PC-9 (cell line): ENCODE results near the gene KPNB1.

Experiments used
- EZH2 ChIP-seq: fragments of 200-600 bp; sonication (generic); IDR thresholded peaks from 2 replicates; pipeline ENCODE4 v1.8.0; 2017; ENCODE audit warnings: antibody characterized with exemption, low read depth
- TF ChIP-seq, protein P1 (sequence below): fragments of 200-600 bp; sonication (generic); conservative IDR thresholded peaks from 2 replicates; pipeline ENCODE4 v1.6.1; 2017; ENCODE audit warnings: mixed run types, antibody characterized with exemption, mild to moderate bottlenecking, moderate library complexity

DNA sequence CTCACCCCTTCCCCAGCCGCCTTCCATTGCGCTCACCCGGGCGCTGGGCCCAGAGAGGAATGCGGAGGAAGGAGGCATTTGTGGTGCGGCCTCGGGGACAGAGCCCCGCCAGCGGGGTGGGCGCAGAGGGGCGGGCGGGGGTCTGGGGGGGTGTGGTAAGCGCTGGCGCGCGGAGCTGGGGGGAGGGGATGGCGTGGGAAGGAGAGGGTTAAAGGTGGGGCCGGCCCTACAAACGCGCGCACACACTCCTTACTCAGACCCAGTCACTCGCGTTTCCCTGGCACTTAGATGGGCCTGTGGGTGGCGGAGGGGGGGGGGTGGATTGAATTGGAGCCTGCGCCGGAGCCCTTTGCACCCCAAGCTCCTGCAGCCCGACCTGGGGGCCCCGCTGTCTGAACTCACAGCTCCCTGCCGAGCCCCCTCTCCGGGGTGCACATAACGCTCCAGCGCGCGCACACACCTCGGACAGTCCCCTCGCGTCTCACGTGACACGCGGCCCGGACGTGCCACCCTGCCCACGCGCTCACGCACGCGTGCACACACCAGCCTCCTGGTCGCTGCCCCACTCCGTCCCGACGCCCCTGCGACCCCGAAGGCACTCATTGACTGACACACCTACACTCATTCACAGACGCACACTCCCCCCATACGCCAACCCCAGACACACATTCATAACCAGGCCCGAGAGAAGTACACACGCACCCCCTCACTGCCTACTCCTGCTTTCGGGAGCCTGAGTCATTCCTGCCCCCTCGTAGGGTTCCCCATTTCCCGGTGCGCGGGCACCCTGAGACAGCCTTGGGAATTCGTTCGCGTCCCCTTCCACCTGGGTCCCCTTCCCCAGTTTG is 45.1 kb downstream of the KPNB1 start:
- TF ChIP-seq EZH2, result no peak
- TF ChIP-seq, protein P1, sequence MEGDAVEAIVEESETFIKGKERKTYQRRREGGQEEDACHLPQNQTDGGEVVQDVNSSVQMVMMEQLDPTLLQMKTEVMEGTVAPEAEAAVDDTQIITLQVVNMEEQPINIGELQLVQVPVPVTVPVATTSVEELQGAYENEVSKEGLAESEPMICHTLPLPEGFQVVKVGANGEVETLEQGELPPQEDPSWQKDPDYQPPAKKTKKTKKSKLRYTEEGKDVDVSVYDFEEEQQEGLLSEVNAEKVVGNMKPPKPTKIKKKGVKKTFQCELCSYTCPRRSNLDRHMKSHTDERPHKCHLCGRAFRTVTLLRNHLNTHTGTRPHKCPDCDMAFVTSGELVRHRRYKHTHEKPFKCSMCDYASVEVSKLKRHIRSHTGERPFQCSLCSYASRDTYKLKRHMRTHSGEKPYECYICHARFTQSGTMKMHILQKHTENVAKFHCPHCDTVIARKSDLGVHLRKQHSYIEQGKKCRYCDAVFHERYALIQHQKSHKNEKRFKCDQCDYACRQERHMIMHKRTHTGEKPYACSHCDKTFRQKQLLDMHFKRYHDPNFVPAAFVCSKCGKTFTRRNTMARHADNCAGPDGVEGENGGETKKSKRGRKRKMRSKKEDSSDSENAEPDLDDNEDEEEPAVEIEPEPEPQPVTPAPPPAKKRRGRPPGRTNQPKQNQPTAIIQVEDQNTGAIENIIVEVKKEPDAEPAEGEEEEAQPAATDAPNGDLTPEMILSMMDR, result no peak
